ENCODE measurements around the gene SNX12.

DNA sequence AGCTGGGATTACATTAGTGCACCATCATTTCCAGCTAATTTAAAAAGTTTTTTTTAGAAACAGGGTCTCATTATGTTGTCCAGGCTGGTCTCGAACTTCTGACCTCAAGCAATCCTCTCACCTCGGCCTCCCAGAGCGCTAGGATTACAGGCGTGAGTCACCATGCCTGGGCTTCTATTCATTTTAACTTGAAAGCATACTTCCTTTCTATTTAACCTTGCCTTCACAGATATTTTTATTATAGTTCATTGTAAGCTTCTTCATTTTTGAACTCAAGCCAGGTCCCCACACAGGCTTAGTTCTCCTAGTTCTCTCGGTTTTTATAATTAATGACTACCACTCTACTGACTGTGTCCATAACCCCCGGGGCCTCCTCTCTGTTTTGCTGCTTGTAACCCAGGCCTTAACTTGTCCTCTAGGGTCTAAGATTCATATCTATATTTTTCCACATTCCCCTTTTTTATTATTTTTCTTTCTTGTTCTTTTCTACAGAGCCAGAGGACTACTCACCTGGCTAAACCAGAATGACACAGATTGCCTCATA is 50.7 kb downstream of the SNX12 start:
- TF ChIP-seq CTCF (IDR thresholded peaks at IDR 0.05) (no peak), NFE2L1 (CRISPR knock-in tag; IDR thresholded peaks at IDR 0.05) (no peak), NR1H2 (CRISPR knock-in tag; IDR thresholded peaks at IDR 0.05) (no peak), KAT7 (CRISPR knock-in tag; IDR thresholded peaks at IDR 0.05; ENCODE audit: borderline replicate concordance) (no peak), MYBL2 (CRISPR knock-in tag; IDR thresholded peaks at IDR 0.05) (no peak), JUN (CRISPR knock-in tag; IDR thresholded peaks at IDR 0.05) (no peak), NFYB (CRISPR knock-in tag; conservative IDR thresholded peaks at IDR 0.05; ENCODE audit: low read depth) (no peak), ZSCAN18 (CRISPR knock-in tag; IDR thresholded peaks at IDR 0.05) (no peak), RELA (CRISPR knock-in tag; IDR thresholded peaks at IDR 0.05; ENCODE audit: borderline replicate concordance) (no peak), TEAD1 (CRISPR knock-in tag; IDR thresholded peaks at IDR 0.05) (no peak), ZNF263 (CRISPR knock-in tag; IDR thresholded peaks at IDR 0.05; ENCODE audit: low read depth) (no peak), SMAD3 (CRISPR knock-in tag; IDR thresholded peaks at IDR 0.05; ENCODE audit: borderline replicate concordance) (no peak), CREB1 (CRISPR knock-in tag; IDR thresholded peaks at IDR 0.05) (no peak)
- TF ChIP-seq, protein P1, sequence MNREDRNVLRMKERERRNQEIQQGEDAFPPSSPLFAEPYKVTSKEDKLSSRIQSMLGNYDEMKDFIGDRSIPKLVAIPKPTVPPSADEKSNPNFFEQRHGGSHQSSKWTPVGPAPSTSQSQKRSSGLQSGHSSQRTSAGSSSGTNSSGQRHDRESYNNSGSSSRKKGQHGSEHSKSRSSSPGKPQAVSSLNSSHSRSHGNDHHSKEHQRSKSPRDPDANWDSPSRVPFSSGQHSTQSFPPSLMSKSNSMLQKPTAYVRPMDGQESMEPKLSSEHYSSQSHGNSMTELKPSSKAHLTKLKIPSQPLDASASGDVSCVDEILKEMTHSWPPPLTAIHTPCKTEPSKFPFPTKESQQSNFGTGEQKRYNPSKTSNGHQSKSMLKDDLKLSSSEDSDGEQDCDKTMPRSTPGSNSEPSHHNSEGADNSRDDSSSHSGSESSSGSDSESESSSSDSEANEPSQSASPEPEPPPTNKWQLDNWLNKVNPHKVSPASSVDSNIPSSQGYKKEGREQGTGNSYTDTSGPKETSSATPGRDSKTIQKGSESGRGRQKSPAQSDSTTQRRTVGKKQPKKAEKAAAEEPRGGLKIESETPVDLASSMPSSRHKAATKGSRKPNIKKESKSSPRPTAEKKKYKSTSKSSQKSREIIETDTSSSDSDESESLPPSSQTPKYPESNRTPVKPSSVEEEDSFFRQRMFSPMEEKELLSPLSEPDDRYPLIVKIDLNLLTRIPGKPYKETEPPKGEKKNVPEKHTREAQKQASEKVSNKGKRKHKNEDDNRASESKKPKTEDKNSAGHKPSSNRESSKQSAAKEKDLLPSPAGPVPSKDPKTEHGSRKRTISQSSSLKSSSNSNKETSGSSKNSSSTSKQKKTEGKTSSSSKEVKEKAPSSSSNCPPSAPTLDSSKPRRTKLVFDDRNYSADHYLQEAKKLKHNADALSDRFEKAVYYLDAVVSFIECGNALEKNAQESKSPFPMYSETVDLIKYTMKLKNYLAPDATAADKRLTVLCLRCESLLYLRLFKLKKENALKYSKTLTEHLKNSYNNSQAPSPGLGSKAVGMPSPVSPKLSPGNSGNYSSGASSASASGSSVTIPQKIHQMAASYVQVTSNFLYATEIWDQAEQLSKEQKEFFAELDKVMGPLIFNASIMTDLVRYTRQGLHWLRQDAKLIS (CRISPR knock-in tag; IDR thresholded peaks at IDR 0.05; ENCODE audit: borderline replicate concordance), result no peak
